ENCODE measurements around the gene ACSS1. TPM values are rescaled to one million over a fixed set of nuclear protein-coding genes. Genes with fewer than 3 reads are reported as not detected.
A peak's percentile ranks its signal among the peaks of the same experiment; 100 is the strongest.

ACSS1 gene
- total and polyA plus RNA-seq, 7 donors = 8.8 to 53.3 (median 16.8) TPM

DNA sequence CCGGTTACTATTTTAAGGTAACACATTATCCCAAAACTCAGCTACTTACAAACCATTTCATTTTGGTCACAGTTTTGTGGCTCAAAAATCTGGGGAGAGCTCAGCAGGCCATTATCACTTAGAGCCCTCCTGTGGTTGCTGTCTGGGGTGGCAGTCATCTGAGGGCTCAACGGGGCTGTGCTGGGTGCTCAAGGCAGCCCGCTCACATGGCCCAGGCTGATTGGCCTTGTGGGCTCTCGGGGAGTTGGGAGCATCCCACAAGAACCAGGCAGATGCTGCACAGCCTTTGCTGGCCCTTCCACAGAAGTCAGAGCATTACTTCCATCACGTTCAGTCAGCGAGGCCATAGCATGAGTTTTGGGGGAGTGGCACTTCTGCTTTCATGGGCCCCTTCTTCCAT lies 30.3 kb upstream of the ACSS1 start:
- H3K27me3 ChIP-seq (ENCODE audit: insufficient read depth in 3 of 3, low read length in 2 of 3) = peaks cover 0 to 46% (median 18%) of the 10 kb centered on the region in 3 donors
- 75 to 77% (median 77%) methylated on average over 6 of the region's 6 CpGs for WGBS, 3 donors
- intact Hi-C loops (cut with DNase I) = loop anchor here in 1 of 2 donors (10.0 kb wide), 1 partner anchor 317 kb away; the partner anchor contains the start of gene GINS1
- DNase-seq = no peak
- no peaks in the 10 kb centered on the region for H3K9me3 ChIP-seq
- no peak overlapping the region for H3K4me3 ChIP-seq
- no peak for ATAC-seq
- H3K4me1 ChIP-seq = peaks cover 11% of the 10 kb centered on the region
- H3K27ac ChIP-seq = no peak overlapping the region
- TF ChIP-seq, protein P1, sequence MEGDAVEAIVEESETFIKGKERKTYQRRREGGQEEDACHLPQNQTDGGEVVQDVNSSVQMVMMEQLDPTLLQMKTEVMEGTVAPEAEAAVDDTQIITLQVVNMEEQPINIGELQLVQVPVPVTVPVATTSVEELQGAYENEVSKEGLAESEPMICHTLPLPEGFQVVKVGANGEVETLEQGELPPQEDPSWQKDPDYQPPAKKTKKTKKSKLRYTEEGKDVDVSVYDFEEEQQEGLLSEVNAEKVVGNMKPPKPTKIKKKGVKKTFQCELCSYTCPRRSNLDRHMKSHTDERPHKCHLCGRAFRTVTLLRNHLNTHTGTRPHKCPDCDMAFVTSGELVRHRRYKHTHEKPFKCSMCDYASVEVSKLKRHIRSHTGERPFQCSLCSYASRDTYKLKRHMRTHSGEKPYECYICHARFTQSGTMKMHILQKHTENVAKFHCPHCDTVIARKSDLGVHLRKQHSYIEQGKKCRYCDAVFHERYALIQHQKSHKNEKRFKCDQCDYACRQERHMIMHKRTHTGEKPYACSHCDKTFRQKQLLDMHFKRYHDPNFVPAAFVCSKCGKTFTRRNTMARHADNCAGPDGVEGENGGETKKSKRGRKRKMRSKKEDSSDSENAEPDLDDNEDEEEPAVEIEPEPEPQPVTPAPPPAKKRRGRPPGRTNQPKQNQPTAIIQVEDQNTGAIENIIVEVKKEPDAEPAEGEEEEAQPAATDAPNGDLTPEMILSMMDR (IDR thresholded peaks at IDR 0.05) = no peak
- no peaks in the 10 kb centered on the region for H3K36me3 ChIP-seq (ENCODE audit: insufficient read depth in 1 of 2, low read depth in 1 of 2)

DNA sequence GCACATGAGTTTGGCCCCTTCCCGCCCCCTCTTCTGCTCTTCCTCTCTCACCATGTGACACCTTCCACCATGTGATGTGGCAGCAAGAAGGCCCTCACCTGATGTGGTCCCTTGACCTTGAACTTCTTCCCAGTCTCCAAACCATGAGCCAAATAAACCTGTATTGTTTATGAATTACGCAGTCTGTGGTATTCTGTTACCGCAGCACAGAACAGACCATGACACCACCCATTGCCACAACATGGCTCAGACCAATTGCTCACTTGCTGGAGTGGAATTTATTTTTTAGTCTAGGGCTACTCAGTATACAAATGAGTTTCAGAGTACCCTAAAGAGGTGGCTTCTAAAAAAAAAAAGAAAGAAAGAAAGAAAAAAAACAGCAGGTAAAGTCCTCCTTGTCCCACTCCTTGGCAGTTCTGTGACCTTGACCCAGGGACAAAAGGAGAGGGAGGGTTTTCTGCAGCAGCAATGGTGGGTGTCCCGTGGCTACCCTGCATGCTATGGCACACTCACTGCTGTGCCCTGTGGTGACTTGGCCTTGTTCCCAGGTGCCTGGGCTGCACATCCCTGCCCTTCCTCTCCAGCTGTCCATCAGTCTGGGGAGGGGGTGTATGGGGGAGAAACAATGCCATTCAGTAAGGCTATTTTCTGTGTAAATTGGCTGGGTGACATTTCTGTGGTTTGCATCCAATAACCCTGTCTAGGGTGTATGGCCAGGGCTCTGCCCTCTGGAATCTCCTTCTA lies 29.4 kb upstream of the ACSS1 start:
- Histone ChIP-seq H3K4me1 (peaks cover 13% of the 10 kb centered on the region), H3K27ac (no peak overlapping the region), H3K9me3 (no peaks in the 10 kb centered on the region), H3K36me3 (ENCODE audit: insufficient read depth in 1 of 2, low read depth in 1 of 2) (no peaks in the 10 kb centered on the region), H3K27me3 (ENCODE audit: insufficient read depth in 3 of 3, low read length in 2 of 3) (peaks cover 0 to 55% (median 22%) of the 10 kb centered on the region in 3 donors), H3K4me3 (no peak overlapping the region)
- no peak for DNase-seq
- 74 to 81% (median 77%) methylated on average over 4 of the region's 4 CpGs for WGBS, 3 donors
- intact Hi-C loops (cut with DNase I) = loop anchor here in 1 of 2 donors (10.0 kb wide), 1 partner anchor 317 kb away; the partner anchor contains the start of gene GINS1
- no peak for ATAC-seq
- TF ChIP-seq, protein P1 (IDR thresholded peaks at IDR 0.05) = no peak

DNA sequence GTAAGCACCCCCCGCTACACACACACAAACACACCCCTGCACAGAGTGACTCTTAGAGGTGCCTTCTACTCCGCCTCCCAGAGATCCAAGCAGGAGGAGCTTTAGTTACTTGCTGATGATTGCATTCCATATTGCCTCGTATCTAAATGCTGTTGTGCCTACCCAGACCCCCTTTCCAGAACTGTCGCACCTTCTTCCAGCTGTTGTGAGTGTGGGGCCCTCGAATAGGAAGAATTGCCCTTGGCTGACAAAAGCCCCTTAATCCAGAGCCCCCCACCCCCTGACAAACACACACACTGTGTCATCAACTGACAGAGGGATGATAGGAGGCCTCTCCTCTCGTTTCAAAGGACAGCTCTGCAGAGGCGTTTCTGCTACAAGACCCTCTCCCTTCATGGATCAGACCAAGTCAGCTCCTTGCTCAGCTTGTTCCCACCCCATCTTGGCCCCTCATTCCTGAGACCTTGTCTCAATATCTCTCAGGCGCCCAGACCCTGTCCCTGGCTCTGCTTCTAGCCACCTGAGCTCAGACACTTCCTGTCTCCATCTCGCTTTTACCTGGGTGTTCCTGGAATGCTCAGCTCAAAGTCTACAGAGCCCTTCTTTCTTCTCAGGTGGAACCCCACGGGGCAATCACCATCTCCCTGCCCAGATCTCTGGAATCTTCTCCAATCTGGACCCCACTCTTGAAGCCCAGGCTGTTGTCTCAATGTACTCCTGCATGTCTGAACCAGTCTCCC lies 28.0 kb upstream of the ACSS1 start:
- peaks cover 13% of the 10 kb centered on the region for H3K4me1 ChIP-seq
- TF ChIP-seq, protein P1 (IDR thresholded peaks at IDR 0.05) = no peak
- peaks cover 0 to 69% (median 32%) of the 10 kb centered on the region in 3 donors for H3K27me3 ChIP-seq (ENCODE audit: insufficient read depth in 3 of 3, low read length in 2 of 3)
- no peaks in the 10 kb centered on the region for H3K9me3 ChIP-seq
- no peak overlapping the region for H3K27ac ChIP-seq
- no peak overlapping the region for H3K4me3 ChIP-seq
- ATAC-seq (no peak), DNase-seq (no peak)
- H3K36me3 ChIP-seq (ENCODE audit: insufficient read depth in 1 of 2, low read depth in 1 of 2) = no peaks in the 10 kb centered on the region
- intact Hi-C loops (cut with DNase I) = loop anchor here in 1 of 2 donors (10.0 kb wide), 1 partner anchor 319 kb away; the partner anchor contains the start of gene GINS1
- WGBS, 3 donors = 62 to 72% (median 69%) methylated on average over 10 of the region's 10 CpGs

DNA sequence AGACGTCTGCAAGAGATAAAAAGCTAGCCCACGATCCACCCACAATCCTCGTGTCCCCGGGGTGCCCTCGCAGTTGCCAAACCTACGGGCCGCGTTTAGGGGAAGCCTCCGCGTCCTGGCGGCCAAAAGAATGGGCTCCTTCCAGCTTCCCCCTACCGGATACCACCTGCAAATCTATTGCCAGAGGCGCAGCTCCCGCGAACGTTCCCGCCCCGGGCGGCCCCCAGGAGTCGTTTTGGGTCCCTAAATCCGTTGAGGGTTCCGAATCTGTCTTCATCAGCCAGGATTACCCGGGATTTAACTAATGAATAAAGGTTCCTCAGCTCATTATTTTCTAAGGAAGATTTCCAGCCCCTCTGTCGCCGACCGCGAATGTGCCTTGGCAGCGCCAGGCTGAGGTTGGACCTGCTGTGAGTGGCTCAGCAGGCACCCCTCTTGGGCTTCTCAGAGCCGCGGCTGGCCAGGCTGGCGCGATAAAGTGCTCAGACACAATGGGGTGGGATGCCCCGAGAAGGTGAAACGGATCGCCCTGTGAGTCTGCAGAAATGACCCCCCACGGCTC lies 26.8 kb upstream of the ACSS1 start:
- H3K36me3 ChIP-seq (ENCODE audit: insufficient read depth in 1 of 2, low read depth in 1 of 2) = no peaks in the 10 kb centered on the region
- intact Hi-C loops (cut with DNase I) = loop anchor here in 1 of 2 donors (5.0 to 10.0 kb wide), 2 partner anchors 93 to 320 kb away; partner anchors contain the start of gene GINS1
- H3K4me1 ChIP-seq = peaks cover 13% of the 10 kb centered on the region
- TF ChIP-seq, protein P1 (IDR thresholded peaks at IDR 0.05) = no peak
- peaks cover 0 to 80% (median 34%) of the 10 kb centered on the region in 3 donors for H3K27me3 ChIP-seq (ENCODE audit: insufficient read depth in 3 of 3, low read length in 2 of 3)
- ATAC-seq = peak in 1 of 4 donors; percentile 42
- WGBS, 3 donors = 2 to 3% (median 2%) methylated on average over 36 of the region's 36 CpGs
- no peaks in the 10 kb centered on the region for H3K9me3 ChIP-seq
- H3K27ac ChIP-seq = no peak overlapping the region
- no peak overlapping the region for H3K4me3 ChIP-seq
- peak in 1 of 2 donors; percentile 51 for DNase-seq

Data from psoas muscle (tissue), 8 donors.